Neural cell (in vitro differentiated cells): ENCODE results near the gene KLF18. TPM values are rescaled to one million over a fixed set of nuclear protein-coding genes. Genes with fewer than 3 reads are reported as not detected.

Experiments used
- H2AFZ ChIP-seq: fragments of 200-600, 300-800 bp; sonication (generic), shearing (Covaris generic); 2 replicates; pipeline ENCODE4 v1.6.0; 2014; ENCODE audit warnings: low read depth, mild to moderate bottlenecking, antibody characterized with exemption, low read length, moderate library complexity
- H3F3A ChIP-seq: fragments of 200-600 bp; shearing (Covaris generic); 2 replicates; pipeline ENCODE4 v1.6.1; 2016; ENCODE audit warnings: mild to moderate bottlenecking, moderate library complexity, mixed read lengths, antibody characterized with exemption, low read length; ENCODE audit not compliant: insufficient read depth, poor library complexity, severe bottlenecking
- H3K27ac ChIP-seq: fragments of 200-600, 300-800 bp; sonication (generic), shearing (Covaris generic); 2 replicates; pipeline ENCODE4 v1.5.1; 2014; ENCODE audit warnings: mild to moderate bottlenecking, low read length, moderate library complexity
- H3K27me3 ChIP-seq: fragments of 300-800, 200-600 bp; sonication (generic), shearing (Covaris generic); 2 replicates; pipeline ENCODE4 v1.6.0; 2014; ENCODE audit warnings: mild to moderate bottlenecking, low read depth, low read length, moderate library complexity; ENCODE audit not compliant: insufficient read depth
- H3K36me3 ChIP-seq: fragments of 300-800, 200-600 bp; sonication (generic), shearing (Covaris generic); 2 replicates; pipeline ENCODE4 v1.5.1; 2014; ENCODE audit warnings: mild to moderate bottlenecking, antibody characterized with exemption, low read length, moderate library complexity; ENCODE audit not compliant: insufficient read depth
- H3K4me2 ChIP-seq: fragments of 300-800, 200-600 bp; sonication (generic), shearing (Covaris generic); 2 replicates; pipeline ENCODE4 v1.6.0; 2014; ENCODE audit warnings: mild to moderate bottlenecking, low read length
- H3K4me3 ChIP-seq: fragments of 300-800, 200-600 bp; sonication (generic), shearing (Covaris generic); 2 replicates; pipeline ENCODE4 v1.5.1; 2014; ENCODE audit warnings: mild to moderate bottlenecking, low read length, moderate library complexity
- H3K79me2 ChIP-seq: fragments of 200-600 bp; shearing (Covaris generic); replicated peaks from 2 replicates; pipeline ENCODE4 v1.6.0; 2014; ENCODE audit warnings: mild to moderate bottlenecking, low read length, moderate library complexity; ENCODE audit not compliant: insufficient read depth
- H3K9ac ChIP-seq: fragments of 300-800, 200-600 bp; sonication (generic), shearing (Covaris generic); 2 replicates; pipeline ENCODE4 v1.6.1; 2016; ENCODE audit warnings: mild to moderate bottlenecking, low read length, mixed read lengths
- H3K9me2 ChIP-seq: fragments of 200-600 bp; shearing (Covaris generic); 2 replicates; pipeline ENCODE4 v1.6.1; 2016; ENCODE audit warnings: mild to moderate bottlenecking, low read length, mixed read lengths; ENCODE audit not compliant: insufficient read depth
- H3K9me3 ChIP-seq: fragments of 200-600, 300-800 bp; sonication (generic), shearing (Covaris generic); 2 replicates; pipeline ENCODE4 v1.6.1; 2016; ENCODE audit warnings: mild to moderate bottlenecking, mixed run types, low read length, moderate library complexity, mixed read lengths
- H4K20me1 ChIP-seq: fragments of 200-600 bp; shearing (Covaris generic); 2 replicates; pipeline ENCODE4 v1.6.1; 2016; ENCODE audit warnings: mild to moderate bottlenecking, mixed run types; ENCODE audit not compliant: insufficient read depth
- CTCF ChIP-seq: fragments of 450-650 bp; IDR thresholded peaks from 2 replicates; pipeline ENCODE4 v1.5.1; 2014; ENCODE audit warnings: antibody characterized with exemption, mild to moderate bottlenecking, moderate library complexity; ENCODE audit not compliant: poor library complexity, severe bottlenecking
- EP300 ChIP-seq: fragments of 450-650 bp; conservative IDR thresholded peaks from 2 replicates; pipeline ENCODE4 v1.6.1; 2014; ENCODE audit warnings: antibody characterized with exemption, mild to moderate bottlenecking, moderate library complexity; ENCODE audit not compliant: poor library complexity, severe bottlenecking
- EZH2 ChIP-seq: fragments of 200-600, 300-800 bp; shearing (Covaris generic), sonication (generic); IDR thresholded peaks from 2 replicates; pipeline ENCODE4 v1.6.1; 2014; ENCODE audit warnings: antibody characterized with exemption, low read length, borderline replicate concordance, mild to moderate bottlenecking; ENCODE audit not compliant: insufficient read depth, poor library complexity, severe bottlenecking
- MXI1 ChIP-seq: fragments of 450-650 bp; conservative IDR thresholded peaks from 2 replicates; pipeline ENCODE4 v1.6.1; 2014; ENCODE audit warnings: antibody characterized with exemption, mild to moderate bottlenecking; ENCODE audit not compliant: poor library complexity, severe bottlenecking
- POLR2AphosphoS5 ChIP-seq: IDR thresholded peaks from 2 replicates; pipeline ENCODE4 v1.6.1; 2012
- RAD21 ChIP-seq: fragments of 450-650 bp; conservative IDR thresholded peaks from 2 replicates; pipeline ENCODE4 v1.6.1; 2014; ENCODE audit warnings: antibody characterized with exemption, mild to moderate bottlenecking, moderate library complexity
- REST ChIP-seq: IDR thresholded peaks from 2 replicates; pipeline ENCODE4 v1.6.1; 2012; ENCODE audit warnings: borderline replicate concordance
- SMC3 ChIP-seq: fragments of 450-650 bp; conservative IDR thresholded peaks from 2 replicates; pipeline ENCODE4 v1.6.1; 2014; ENCODE audit warnings: antibody characterized with exemption, mild to moderate bottlenecking, moderate library complexity; ENCODE audit not compliant: poor library complexity
- TAF1 ChIP-seq: IDR thresholded peaks from 2 replicates; pipeline ENCODE4 v1.6.1; 2012; ENCODE audit warnings: low read depth
- polyA plus RNA-seq: library from polyadenylated mRNA; depleted of rRNA; stranded (reverse); fragments of >200 nt; gene quantifications from 2 replicates; pipeline ENCODE4 v1.2.3, GENCODE V29; 2014

Gene KLF18
- polyA plus RNA-seq, 1 donor from 2014 or later = not detected

GRCh38 chr1:44131411-44131810 is 10.0 kb downstream of the KLF18 start:
- TF ChIP-seq CTCF = no peak
- TF ChIP-seq POLR2AphosphoS5 = no peak
- no peak for TF ChIP-seq RAD21
- no peak for TF ChIP-seq EZH2
- no peak for TF ChIP-seq TAF1
- TF ChIP-seq REST = no peak
- no peak for TF ChIP-seq MXI1
- no peak for TF ChIP-seq SMC3
- TF ChIP-seq EP300 = no peak
- Histone ChIP-seq H3K27me3 (no peaks in the 10 kb centered on the region), H3K36me3 (no peaks in the 10 kb centered on the region), H3K4me2 (no peak overlapping the region), H4K20me1 (no peaks in the 10 kb centered on the region), H2AFZ (no peak overlapping the region), H3F3A (no peaks in the 10 kb centered on the region), H3K9ac (no peak overlapping the region), H3K9me3 (no peaks in the 10 kb centered on the region), H3K4me3 (no peak overlapping the region), H3K9me2 (no peaks in the 10 kb centered on the region), H3K79me2 (no peaks in the 10 kb centered on the region), H3K27ac (no peak overlapping the region)

- Histone ChIP-seq H3K36me3 (no peaks in the 10 kb centered on the region), H3K9ac (no peak overlapping the region), H3K27me3 (no peaks in the 10 kb centered on the region), H2AFZ (no peak overlapping the region), H3K4me3 (no peak overlapping the region), H3K9me3 (no peaks in the 10 kb centered on the region), H3K79me2 (no peaks in the 10 kb centered on the region), H3K27ac (no peak overlapping the region), H3K4me2 (no peak overlapping the region), H3F3A (no peaks in the 10 kb centered on the region), H4K20me1 (no peaks in the 10 kb centered on the region), H3K9me2 (no peaks in the 10 kb centered on the region)
- TF ChIP-seq TAF1 (no peak), EP300 (no peak), MXI1 (no peak), RAD21 (no peak), REST (no peak), EZH2 (no peak)
Observed at GRCh38 chr1:44129616-44130500, 11.6 kb downstream of the KLF18 start.
